ENCODE results near the gene NDUFA5.
"Not testable (repeated sequence)": the region's sequence is repeated elsewhere in the genome, so short reads cannot be mapped to it uniquely, and the experiment has no call there.

NDUFA5 gene

DNA sequence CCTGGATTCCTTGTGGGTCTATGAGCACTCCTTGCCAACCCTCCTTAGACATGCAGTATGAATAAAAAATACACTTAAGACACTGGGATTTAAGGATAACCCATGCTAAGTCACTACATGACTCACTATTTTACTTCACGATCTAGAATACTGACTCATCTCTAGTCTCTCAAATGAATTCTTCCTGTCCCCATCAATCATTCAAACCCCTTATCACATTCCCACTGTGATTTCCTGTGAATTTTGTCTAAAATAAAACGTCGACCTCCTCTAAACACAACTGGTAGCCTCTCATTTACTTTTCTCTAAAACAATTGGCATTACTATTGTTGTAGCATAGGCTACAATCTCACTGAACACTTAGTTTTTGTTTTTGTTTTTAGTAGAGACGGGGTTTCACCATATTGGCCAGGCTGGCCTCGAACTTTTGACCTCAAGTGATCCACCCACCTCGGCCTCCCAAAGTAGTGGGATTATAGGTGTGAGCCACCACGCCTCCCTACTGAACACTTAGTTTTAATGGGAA is 19.4 kb downstream of the NDUFA5 start:
- H3K4me3 ChIP-seq (ENCODE audit: low read depth, low read length) = no peak overlapping the region
- TF ChIP-seq, protein P1, sequence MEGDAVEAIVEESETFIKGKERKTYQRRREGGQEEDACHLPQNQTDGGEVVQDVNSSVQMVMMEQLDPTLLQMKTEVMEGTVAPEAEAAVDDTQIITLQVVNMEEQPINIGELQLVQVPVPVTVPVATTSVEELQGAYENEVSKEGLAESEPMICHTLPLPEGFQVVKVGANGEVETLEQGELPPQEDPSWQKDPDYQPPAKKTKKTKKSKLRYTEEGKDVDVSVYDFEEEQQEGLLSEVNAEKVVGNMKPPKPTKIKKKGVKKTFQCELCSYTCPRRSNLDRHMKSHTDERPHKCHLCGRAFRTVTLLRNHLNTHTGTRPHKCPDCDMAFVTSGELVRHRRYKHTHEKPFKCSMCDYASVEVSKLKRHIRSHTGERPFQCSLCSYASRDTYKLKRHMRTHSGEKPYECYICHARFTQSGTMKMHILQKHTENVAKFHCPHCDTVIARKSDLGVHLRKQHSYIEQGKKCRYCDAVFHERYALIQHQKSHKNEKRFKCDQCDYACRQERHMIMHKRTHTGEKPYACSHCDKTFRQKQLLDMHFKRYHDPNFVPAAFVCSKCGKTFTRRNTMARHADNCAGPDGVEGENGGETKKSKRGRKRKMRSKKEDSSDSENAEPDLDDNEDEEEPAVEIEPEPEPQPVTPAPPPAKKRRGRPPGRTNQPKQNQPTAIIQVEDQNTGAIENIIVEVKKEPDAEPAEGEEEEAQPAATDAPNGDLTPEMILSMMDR (IDR thresholded peaks at IDR 0.05; ENCODE audit: low read depth, low read length) = no peak

GRCh38 chr7:123537026-123537642 is 20.5 kb downstream of the NDUFA5 start:
- H3K4me3 ChIP-seq (ENCODE audit: low read depth, low read length) = no peak overlapping the region
- TF ChIP-seq, protein P1 (IDR thresholded peaks at IDR 0.05; ENCODE audit: low read depth, low read length) = peak; percentile 14; the same call in 1 of the 2 replicates

DNA sequence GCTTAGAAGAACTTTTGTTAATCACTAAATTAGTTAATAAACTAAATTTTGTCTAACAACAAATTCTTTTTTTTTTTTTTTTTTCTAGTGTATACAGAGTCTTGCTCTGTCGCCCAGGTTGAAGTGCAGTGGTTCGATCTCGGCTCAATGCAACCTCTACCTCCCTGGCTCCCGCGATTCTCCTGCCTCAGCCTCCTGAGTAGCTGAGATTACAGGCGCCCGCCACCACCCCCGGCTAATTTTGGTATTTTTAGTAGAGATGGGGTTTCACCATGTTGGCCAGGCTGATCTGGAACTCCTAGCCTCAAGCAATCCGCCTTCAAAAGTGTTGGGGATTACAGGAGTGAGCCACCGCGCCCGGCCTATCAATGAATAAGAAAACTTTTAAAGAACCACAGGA is 22.1 kb downstream of the NDUFA5 start:
- TF ChIP-seq, protein P1 (IDR thresholded peaks at IDR 0.05; ENCODE audit: low read depth, low read length) = no peak
- peak overlapping the region; percentile 51 for H3K4me3 ChIP-seq (ENCODE audit: low read depth, low read length)

DNA sequence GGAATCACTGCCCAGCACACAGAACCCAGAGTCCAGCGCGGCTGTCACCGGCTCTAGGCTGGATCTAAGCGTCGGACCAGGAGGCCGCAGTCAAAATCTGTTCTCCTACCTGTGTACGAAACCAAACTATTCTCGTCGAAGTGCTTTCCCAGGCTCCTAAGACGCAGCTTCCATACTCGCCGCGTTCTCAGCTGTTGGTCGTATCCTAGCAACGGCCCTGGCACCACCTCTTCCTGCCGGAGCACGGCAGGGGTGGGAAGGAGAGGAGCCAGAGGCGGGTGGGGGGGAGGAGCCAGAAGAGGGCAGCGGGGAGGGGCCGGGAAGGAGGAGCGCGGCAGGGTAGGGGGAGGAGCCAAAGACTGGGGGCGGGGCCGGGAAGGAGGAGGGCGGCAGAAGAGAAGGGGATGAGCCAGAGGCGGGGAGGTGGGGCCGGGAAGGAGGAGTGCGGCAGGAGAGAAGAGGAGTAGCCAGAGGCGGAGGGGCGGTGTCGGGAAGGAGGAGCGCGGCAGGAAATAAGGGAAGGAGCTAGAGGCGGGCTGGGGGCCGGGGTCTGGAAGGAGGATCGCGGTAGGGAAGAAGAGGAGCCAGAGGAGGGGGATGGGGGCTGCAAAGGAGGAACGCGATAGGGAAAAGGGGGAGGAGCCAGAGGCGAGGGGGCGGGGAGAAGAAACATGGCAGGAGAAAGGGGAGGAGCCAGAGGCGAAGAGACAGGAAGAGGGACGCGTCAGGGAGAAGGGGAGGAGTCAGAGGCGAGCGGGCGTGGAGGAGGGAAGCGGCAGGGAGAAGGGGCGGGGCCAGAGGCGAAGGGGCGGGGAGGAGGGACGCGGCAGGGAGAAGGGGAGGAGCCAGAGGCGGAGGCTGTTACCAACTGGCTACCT is 23.0 kb downstream of the NDUFA5 start, which contains the start of gene IQUB:
Gene IQUB (minus strand): TSS at position 213 of the 878 bp plus-strand sequence. CDS start 22,255 bp downstream, outside the sequence.
- TF ChIP-seq, protein P1 (IDR thresholded peaks at IDR 0.05; ENCODE audit: low read depth, low read length) = no peak

GRCh38 chr7:123533929-123534382 is 23.7 kb downstream of the NDUFA5 start:
- H3K4me3 ChIP-seq (ENCODE audit: low read depth, low read length) = peak overlapping the region; percentile 64
- TF ChIP-seq, protein P1 (IDR thresholded peaks at IDR 0.05; ENCODE audit: low read depth, low read length) = no peak

More for the DNA sequence above, 23.0 kb downstream of the NDUFA5 start, which contains the start of gene IQUB:
- peak within 1 kb of the TSS; percentile 66 for H3K4me3 ChIP-seq (ENCODE audit: low read depth, low read length)

DNA sequence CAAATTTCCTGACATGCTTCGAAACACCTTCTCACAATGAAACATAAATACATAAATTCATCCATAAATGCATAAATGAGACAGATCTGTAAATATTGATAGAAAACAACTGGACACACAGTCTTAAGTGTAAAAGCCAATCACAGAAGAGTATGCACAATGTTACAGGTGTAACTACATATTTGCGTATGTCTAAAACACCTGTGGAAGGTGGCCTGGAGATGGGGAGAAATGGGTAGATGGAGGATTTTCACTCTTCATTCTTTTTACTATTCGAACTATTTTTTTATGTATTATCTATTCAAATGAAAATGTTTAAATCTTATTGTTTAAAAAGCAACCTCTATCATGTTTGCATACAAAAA is 24.1 kb downstream of the NDUFA5 start:
- no peak overlapping the region for H3K4me3 ChIP-seq (ENCODE audit: low read depth, low read length)
- TF ChIP-seq, protein P1 (IDR thresholded peaks at IDR 0.05; ENCODE audit: low read depth, low read length) = no peak

- peak overlapping the region; percentile 45 for H3K4me3 ChIP-seq (ENCODE audit: low read depth, low read length)
Measured at GRCh38 chr7:123532788-123533552, 24.6 kb downstream of the NDUFA5 start.

- H3K4me3 ChIP-seq (ENCODE audit: low read depth, low read length) = not testable (repeated sequence)
Measured at GRCh38 chr7:123532343-123532742, 25.3 kb downstream of the NDUFA5 start.

DNA sequence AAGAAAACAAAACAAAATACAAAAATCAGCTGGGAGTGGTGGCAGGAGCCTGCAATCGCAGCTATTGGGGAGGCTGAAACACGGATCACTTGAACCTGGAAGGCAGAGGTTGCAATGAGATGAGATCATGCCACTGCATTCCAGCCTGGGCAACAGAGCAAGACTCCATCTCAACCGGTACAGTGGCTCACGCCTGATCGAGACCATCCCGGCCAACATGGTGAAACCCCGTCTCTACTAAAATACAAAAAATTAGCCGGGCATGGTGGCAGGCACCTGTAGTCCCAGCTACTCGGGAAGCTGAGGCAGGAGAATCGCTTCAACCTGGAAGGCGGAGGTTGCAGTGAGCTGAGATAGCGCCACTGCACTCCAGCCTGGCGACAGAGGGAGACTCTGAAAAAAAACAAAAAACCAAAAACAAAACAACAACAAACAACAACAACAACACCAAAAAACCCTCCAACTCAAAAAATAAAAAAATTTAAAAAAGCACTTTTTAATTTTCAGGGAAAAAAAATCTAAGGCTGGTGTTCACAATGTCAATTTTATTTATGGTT is 27.5 kb downstream of the NDUFA5 start:
- not testable (repeated sequence) for H3K4me3 ChIP-seq (ENCODE audit: low read depth, low read length)
